A549 (cell line): ENCODE measurements around the gene KRTAP19-3.

Experiments
- CEBPB ChIP-seq, 2 experiments: fragments of >200 bp in 1 of 2; sonication (Bioruptor Twin) in 1 of 2; formaldehyde crosslinking in 1 of 2; IDR thresholded peaks; 2 replicates each; pipeline ENCODE4 v1.6.1; 2012 to 2016
- CTCF ChIP-seq: fragments of >200 bp; sonication (Bioruptor Twin); formaldehyde crosslinking; IDR thresholded peaks from 3 replicates; pipeline ENCODE4 v1.5.1; 2016
- FOSL2 ChIP-seq, 2 experiments: fragments of 450-650 bp in 1 of 2; fragments of >200 bp in 1 of 2; sonication (Bioruptor Twin) in 1 of 2; formaldehyde crosslinking; IDR thresholded peaks; 2 replicates each; pipeline versions ENCODE4 v1.5.0 to v1.6.1; 2016 to 2020; ENCODE audit warnings: mild to moderate bottlenecking in 1 of 2, moderate library complexity in 1 of 2
- HDAC2 ChIP-seq: fragments of 200-600 bp; sonication (generic); IDR thresholded peaks from 2 replicates; pipeline ENCODE4 v1.6.1; 2016
- JUNB ChIP-seq: fragments of >200 bp; sonication (Bioruptor Twin); formaldehyde crosslinking; IDR thresholded peaks from 2 replicates; pipeline ENCODE4 v1.6.1; 2016
- PHF8 ChIP-seq: fragments of 200-600 bp; sonication (generic); IDR thresholded peaks from 2 replicates; pipeline ENCODE4 v1.6.1; 2016; ENCODE audit warnings: low read depth, mild to moderate bottlenecking, antibody characterized with exemption, moderate library complexity, borderline replicate concordance
- POLR2A ChIP-seq: IDR thresholded peaks from 2 replicates; pipeline ENCODE4 v1.6.1; 2012; ENCODE audit warnings: mild to moderate bottlenecking, low read length
- POLR2AphosphoS2 ChIP-seq: conservative IDR thresholded peaks from 2 replicates; pipeline ENCODE4 v1.6.1; 2012; ENCODE audit warnings: low read length, improper control_type of control experiment, inconsistent platforms
- REST ChIP-seq: fragments of 200-600 bp; sonication (generic); IDR thresholded peaks from 2 replicates; pipeline ENCODE4 v1.6.1; 2016; ENCODE audit warnings: antibody characterized with exemption, mild to moderate bottlenecking, moderate library complexity
- RNF2 ChIP-seq: fragments of 200-600 bp; sonication (generic); IDR thresholded peaks from 2 replicates; pipeline ENCODE4 v1.6.1; 2016; ENCODE audit warnings: low read depth, mild to moderate bottlenecking, antibody characterized with exemption, moderate library complexity, borderline replicate concordance
- USF2 ChIP-seq: fragments of 450-650 bp; IDR thresholded peaks from 2 replicates; pipeline ENCODE4 v1.6.1; 2014; ENCODE audit warnings: antibody characterized with exemption

GRCh38 chr21:30463713-30464112, 28.1 kb downstream of the KRTAP19-3 start:
- no peak for TF ChIP-seq PHF8
- TF ChIP-seq CTCF: no peak
- no peak for TF ChIP-seq POLR2AphosphoS2
- TF ChIP-seq USF2: no peak
- TF ChIP-seq REST: no peak
- TF ChIP-seq POLR2A: no peak
- TF ChIP-seq RNF2: no peak
- TF ChIP-seq JUNB: no peak
- TF ChIP-seq CEBPB (IDR thresholded peaks at IDR 0.05): no peak
- TF ChIP-seq HDAC2: no peak
- TF ChIP-seq FOSL2 (IDR thresholded peaks at IDR 0.05): no peak
- no peak for TF ChIP-seq FOSL2 (CRISPR knock-in tag; IDR thresholded peaks at IDR 0.05)
